Epidermal melanocyte (primary cell): Measurements from ENCODE around the gene C4A.
"Not testable (repeated sequence)": the region's sequence is repeated elsewhere in the genome, so short reads cannot be mapped to it uniquely, and the experiment has no call there.

Experiments
- DNase-seq: peaks from one replicate; pipeline ENCODE4 v3.0.0; 2011; ENCODE audit warnings: low spot score; ENCODE audit not compliant: insufficient read length

The C4A gene

GRCh38 chr6:31979238-31979898 lies 2.5 kb upstream of the C4A start:
- no peak for DNase-seq

GRCh38 chr6:31980195-31980876 lies 1.5 kb upstream of the C4A start:
- not testable (repeated sequence) for DNase-seq

- DNase-seq: not testable (repeated sequence)
Observed at GRCh38 chr6:31980998-31981397, 859 bp upstream of the C4A start.

- not testable (repeated sequence) for DNase-seq
Observed at GRCh38 chr6:31989363-31989762, 7.5 kb downstream of the C4A start.

- not testable (repeated sequence) for DNase-seq
Observed at GRCh38 chr6:31994421-31994820, 12.6 kb downstream of the C4A start.

- not testable (repeated sequence) for DNase-seq
Observed at GRCh38 chr6:31996385-31996784, 14.5 kb downstream of the C4A start.

- DNase-seq: not testable (repeated sequence)
Observed at GRCh38 chr6:32002546-32003268, 20.9 kb downstream of the C4A start.

GRCh38 chr6:32003301-32003700 lies 21.4 kb downstream of the C4A start:
- not testable (repeated sequence) for DNase-seq

GRCh38 chr6:32004393-32004792 lies 22.5 kb downstream of the C4A start:
- not testable (repeated sequence) for DNase-seq

GRCh38 chr6:32004864-32005537 lies 23.1 kb downstream of the C4A start:
- DNase-seq: not testable (repeated sequence)

GRCh38 chr6:32005538-32005880 lies 23.7 kb downstream of the C4A start:
- DNase-seq: not testable (repeated sequence)

GRCh38 chr6:32005991-32006529 lies 24.2 kb downstream of the C4A start:
- not testable (repeated sequence) for DNase-seq

GRCh38 chr6:32007086-32007485 lies 25.2 kb downstream of the C4A start:
- not testable (repeated sequence) for DNase-seq

- not testable (repeated sequence) for DNase-seq
Observed at GRCh38 chr6:32008037-32008436, 26.2 kb downstream of the C4A start.

- DNase-seq: not testable (repeated sequence)
Observed at GRCh38 chr6:32008616-32009015, 26.8 kb downstream of the C4A start.

GRCh38 chr6:32009537-32009936 lies 27.7 kb downstream of the C4A start:
- not testable (repeated sequence) for DNase-seq

- DNase-seq: not testable (repeated sequence)
Observed at GRCh38 chr6:32010856-32011530, 29.1 kb downstream of the C4A start.

- not testable (repeated sequence) for DNase-seq
Observed at GRCh38 chr6:32012941-32013617, 31.2 kb downstream of the C4A start.

- not testable (repeated sequence) for DNase-seq
Observed at GRCh38 chr6:32013738-32014137, 31.9 kb downstream of the C4A start.

- not testable (repeated sequence) for DNase-seq
Observed at GRCh38 chr6:32014547-32014946, 32.7 kb downstream of the C4A start, which contains the start of gene C4B. Gene C4B, plus strand, starts transcription at chr6:32014795. Its CDS starts 51 bp downstream, at chr6:32014846.
